Measurements from ENCODE around the gene VPS26B. TPM values are rescaled to one million over a fixed set of nuclear protein-coding genes. Genes with fewer than 3 reads are reported as not detected.

The VPS26B gene
- total and polyA plus RNA-seq, 2 donors, result 27.3 to 33.1 TPM

GRCh38 chr11:134291196-134291595 lies 66.7 kb downstream of the VPS26B start:
- Histone ChIP-seq H3K27me3 (ENCODE audit: control insufficient read depth in 2 of 2, insufficient read depth in 1 of 2, low read length in 1 of 2) (peaks cover 0 to 3% of the 10 kb centered on the region in 2 donors), H3K4me1 (ENCODE audit: control insufficient read depth in 2 of 2, insufficient read depth in 2 of 2, low read length in 2 of 2) (no peaks in the 10 kb centered on the region), H3K9me3 (ENCODE audit: control insufficient read depth in 2 of 2, insufficient read depth in 1 of 2, low read length in 1 of 2) (no peaks in the 10 kb centered on the region), H3K36me3 (ENCODE audit: control insufficient read depth in 2 of 2, insufficient read depth in 2 of 2, low read length in 1 of 2) (no peaks in the 10 kb centered on the region), H3K4me3 (ENCODE audit: low read length in 2 of 2) (no peak overlapping the region), H3K27ac (ENCODE audit: low read depth in 1 of 2, low read length in 1 of 2) (no peak overlapping the region)
- WGBS, result 97% methylated on average over 6 of the region's 6 CpGs
- DNase-seq (ENCODE audit: low read depth in 6 of 9, low spot score in 9 of 9), result no peak

DNA sequence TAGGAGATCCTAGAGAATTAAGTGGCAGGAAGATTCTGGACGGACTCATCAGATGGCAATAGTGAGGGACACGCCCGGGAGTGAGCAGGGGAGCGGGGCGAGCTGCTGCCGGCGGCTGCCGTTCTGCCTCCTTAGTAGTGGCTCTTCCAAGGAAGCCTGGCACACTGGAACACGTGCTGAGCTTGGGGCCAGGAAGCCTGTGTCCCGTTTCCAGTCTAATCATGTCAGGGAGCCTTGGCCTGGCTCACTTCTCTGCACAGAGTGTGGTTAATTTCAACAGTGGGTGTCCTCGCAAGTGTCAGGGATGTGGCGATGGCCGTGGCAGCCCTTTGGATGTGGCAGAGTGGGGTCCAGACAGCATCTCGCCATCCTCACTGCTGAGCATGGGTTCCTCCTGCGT lies 68.2 kb downstream of the VPS26B start:
- WGBS, result 95% methylated on average over 15 of the region's 15 CpGs
- no peaks in the 10 kb centered on the region for H3K4me1 ChIP-seq (ENCODE audit: control insufficient read depth in 2 of 2, insufficient read depth in 2 of 2, low read length in 2 of 2)
- H3K27ac ChIP-seq (ENCODE audit: low read depth in 1 of 2, low read length in 1 of 2), result no peak overlapping the region
- no peaks in the 10 kb centered on the region for H3K9me3 ChIP-seq (ENCODE audit: control insufficient read depth in 2 of 2, insufficient read depth in 1 of 2, low read length in 1 of 2)
- peaks cover 0 to 3% of the 10 kb centered on the region in 2 donors for H3K27me3 ChIP-seq (ENCODE audit: control insufficient read depth in 2 of 2, insufficient read depth in 1 of 2, low read length in 1 of 2)
- DNase-seq (ENCODE audit: low read depth in 6 of 9, low spot score in 9 of 9), result no peak
- no peaks in the 10 kb centered on the region for H3K36me3 ChIP-seq (ENCODE audit: control insufficient read depth in 2 of 2, insufficient read depth in 2 of 2, low read length in 1 of 2)
- no peak overlapping the region for H3K4me3 ChIP-seq (ENCODE audit: low read length in 2 of 2)

DNA sequence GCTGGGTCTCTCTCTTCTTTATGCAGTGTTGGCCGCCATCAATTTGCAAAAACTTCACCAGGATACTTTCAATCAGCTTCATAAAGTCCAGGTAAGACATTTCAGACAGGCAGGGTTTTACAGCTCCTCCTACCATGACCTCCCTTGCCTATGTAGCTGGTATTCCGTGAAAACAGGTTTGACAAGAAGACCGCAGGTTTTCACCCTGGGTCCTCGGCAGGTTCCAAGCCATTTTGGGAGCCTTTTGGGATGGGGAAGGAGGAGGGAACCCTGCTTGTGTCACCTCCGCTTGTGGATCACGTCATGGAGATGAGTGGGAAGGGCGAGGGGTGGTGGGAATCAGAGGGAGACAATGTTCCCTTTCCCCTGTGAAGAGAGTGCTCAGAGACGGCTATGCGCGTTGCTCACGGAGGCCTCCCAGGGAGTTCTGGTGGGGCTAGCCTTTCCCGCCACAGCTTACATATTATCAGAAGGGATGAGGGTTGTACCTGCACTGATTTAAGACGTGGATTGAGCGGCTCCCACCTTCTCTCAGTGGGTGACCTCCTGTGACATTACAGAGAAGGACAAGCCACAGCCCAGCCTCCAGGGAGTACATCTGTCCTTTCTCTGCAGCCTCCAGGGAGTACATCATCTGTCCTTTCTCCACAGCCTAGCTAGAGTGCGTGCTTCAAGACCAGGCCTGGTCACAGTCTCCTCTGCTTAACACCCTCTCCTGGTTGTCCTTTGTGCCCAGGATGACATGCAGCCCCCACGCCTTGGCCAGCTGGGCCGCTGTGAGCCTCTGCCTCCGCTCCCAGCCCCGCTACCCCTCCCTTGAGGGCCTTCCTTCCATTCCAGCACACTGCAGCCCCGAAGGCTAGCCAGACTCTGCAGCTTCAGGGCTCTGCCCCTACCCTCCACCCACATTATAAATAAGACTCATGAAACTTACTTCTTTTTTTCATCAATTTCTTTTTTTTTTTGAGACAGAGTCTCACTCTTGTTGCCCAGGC lies 68.9 kb downstream of the VPS26B start:
- no peak overlapping the region for H3K4me3 ChIP-seq (ENCODE audit: low read length in 2 of 2)
- no peaks in the 10 kb centered on the region for H3K9me3 ChIP-seq (ENCODE audit: control insufficient read depth in 2 of 2, insufficient read depth in 1 of 2, low read length in 1 of 2)
- WGBS, result 91% methylated on average over 20 of the region's 20 CpGs
- H3K27ac ChIP-seq (ENCODE audit: low read depth in 1 of 2, low read length in 1 of 2), result no peak overlapping the region
- H3K4me1 ChIP-seq (ENCODE audit: control insufficient read depth in 2 of 2, insufficient read depth in 2 of 2, low read length in 2 of 2), result no peaks in the 10 kb centered on the region
- no peaks in the 10 kb centered on the region for H3K36me3 ChIP-seq (ENCODE audit: control insufficient read depth in 2 of 2, insufficient read depth in 2 of 2, low read length in 1 of 2)
- no peak for DNase-seq (ENCODE audit: low read depth in 6 of 9, low spot score in 9 of 9)
- H3K27me3 ChIP-seq (ENCODE audit: control insufficient read depth in 2 of 2, insufficient read depth in 1 of 2, low read length in 1 of 2), result peaks cover 0 to 3% of the 10 kb centered on the region in 2 donors

GRCh38 chr11:134294664-134295063 lies 70.2 kb downstream of the VPS26B start:
- H3K36me3 ChIP-seq (ENCODE audit: control insufficient read depth in 2 of 2, insufficient read depth in 2 of 2, low read length in 1 of 2), result no peaks in the 10 kb centered on the region
- 89% methylated on average over 9 of the region's 9 CpGs for WGBS
- H3K9me3 ChIP-seq (ENCODE audit: control insufficient read depth in 2 of 2, insufficient read depth in 1 of 2, low read length in 1 of 2), result no peaks in the 10 kb centered on the region
- no peak overlapping the region for H3K4me3 ChIP-seq (ENCODE audit: low read length in 2 of 2)
- no peak for DNase-seq (ENCODE audit: low read depth in 6 of 9, low spot score in 9 of 9)
- no peaks in the 10 kb centered on the region for H3K4me1 ChIP-seq (ENCODE audit: control insufficient read depth in 2 of 2, insufficient read depth in 2 of 2, low read length in 2 of 2)
- no peak overlapping the region for H3K27ac ChIP-seq (ENCODE audit: low read depth in 1 of 2, low read length in 1 of 2)
- H3K27me3 ChIP-seq (ENCODE audit: control insufficient read depth in 2 of 2, insufficient read depth in 1 of 2, low read length in 1 of 2), result peaks cover 0 to 3% of the 10 kb centered on the region in 2 donors

Other genes with a start within 250 kb of the VPS26B start
- gene JAM3, start 155.6 kb upstream of the VPS26B start, total RNA-seq, result 15.8 TPM
- 19.3 TPM for gene JAM3, start 155.6 kb upstream of the VPS26B start, polyA plus RNA-seq
- gene NCAPD3, start 704 bp upstream of the VPS26B start, total RNA-seq, result 24.4 TPM
- 7.2 TPM for gene NCAPD3, start 704 bp upstream of the VPS26B start, polyA plus RNA-seq
- 117 TPM for gene THYN1, start 28.7 kb downstream of the VPS26B start, total RNA-seq
- 78.4 TPM for gene THYN1, start 28.7 kb downstream of the VPS26B start, polyA plus RNA-seq
- 17.5 TPM for gene ACAD8, start 28.9 kb downstream of the VPS26B start, total RNA-seq
- 37.9 TPM for gene ACAD8, start 28.9 kb downstream of the VPS26B start, polyA plus RNA-seq
- 0.71 TPM for gene GLB1L3, start 51.7 kb downstream of the VPS26B start, total RNA-seq
- 1.8 TPM for gene GLB1L3, start 51.7 kb downstream of the VPS26B start, polyA plus RNA-seq
- 0.47 TPM for gene GLB1L2, start 107.3 kb downstream of the VPS26B start, total RNA-seq
- 0.46 TPM for gene GLB1L2, start 107.3 kb downstream of the VPS26B start, polyA plus RNA-seq
- gene B3GAT1, start 187.6 kb downstream of the VPS26B start, total RNA-seq, result 0.24 TPM
- gene B3GAT1, start 187.6 kb downstream of the VPS26B start, polyA plus RNA-seq, result 0.43 TPM